Measurements from ENCODE around the gene ADAMTS15.

Gene ADAMTS15

GRCh38 chr11:130448416-130449309 lies at the start of gene ADAMTS15:
ADAMTS15 (plus strand) TSS chr11:130448645; CDS start chr11:130448974, 329 bp downstream.
- DNase-seq (ENCODE audit: low read depth): no peak

DNA sequence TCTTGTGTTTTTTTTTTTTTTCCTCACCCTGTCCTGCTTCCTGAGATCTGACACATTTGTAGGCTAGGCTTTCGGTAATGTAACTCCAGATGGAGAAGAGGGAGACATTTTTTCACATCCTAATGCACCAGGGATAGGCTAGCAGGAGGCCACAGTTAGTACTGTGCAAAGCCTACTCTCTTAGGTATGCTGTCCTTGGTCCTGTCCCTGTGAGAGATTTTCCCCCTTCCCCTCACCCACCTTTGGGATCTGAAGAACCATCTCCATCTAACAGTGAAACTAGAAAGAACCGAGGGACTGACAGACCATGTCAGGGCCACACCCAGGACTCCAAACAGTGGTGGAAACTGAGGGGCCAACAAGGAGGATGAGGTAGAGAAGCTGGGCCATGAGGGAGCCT lies 49.2 kb upstream of the ADAMTS15 start:
- no peak for DNase-seq (ENCODE audit: low read depth)

DNA sequence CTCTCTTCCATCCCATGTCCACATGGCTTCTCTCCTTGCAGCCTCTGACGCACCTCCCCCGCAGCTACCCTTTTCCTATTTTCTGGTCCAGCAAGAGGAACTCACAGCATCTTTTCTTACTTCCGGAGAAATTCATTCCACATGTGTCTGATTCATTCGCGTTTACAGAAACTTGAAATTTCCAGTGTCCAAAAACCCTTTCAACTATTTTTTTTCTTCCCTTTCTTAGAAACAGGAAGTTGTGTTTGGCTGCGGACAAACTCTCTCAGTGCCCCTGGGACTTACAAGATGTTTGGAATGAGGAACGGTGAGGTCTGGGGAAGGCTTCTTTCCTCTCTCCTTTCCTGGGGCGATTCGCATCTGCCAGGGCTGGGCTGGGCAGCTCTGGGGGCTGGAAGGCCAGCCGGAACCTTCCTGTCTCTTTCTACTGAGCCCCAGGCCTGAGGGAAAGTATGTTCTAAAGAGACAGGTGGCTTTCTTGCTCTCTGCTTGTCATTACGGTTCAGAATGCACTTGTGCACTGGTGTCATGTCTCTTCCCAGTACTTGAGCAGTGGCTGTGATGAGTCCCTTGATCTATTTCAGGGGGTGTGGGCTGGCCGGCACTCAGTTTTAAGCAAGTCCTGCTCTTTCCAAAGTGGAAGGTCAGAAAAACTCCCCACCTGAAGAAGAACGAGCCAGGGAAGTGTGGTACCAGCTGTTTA lies 47.5 kb upstream of the ADAMTS15 start:
- no peak for DNase-seq (ENCODE audit: low read depth)

- no peak for DNase-seq (ENCODE audit: low read depth)
Observed at GRCh38 chr11:130402570-130402969, 45.9 kb upstream of the ADAMTS15 start.

- DNase-seq (ENCODE audit: low read depth): no peak
Observed at GRCh38 chr11:130403271-130403804, 45.1 kb upstream of the ADAMTS15 start.

DNA sequence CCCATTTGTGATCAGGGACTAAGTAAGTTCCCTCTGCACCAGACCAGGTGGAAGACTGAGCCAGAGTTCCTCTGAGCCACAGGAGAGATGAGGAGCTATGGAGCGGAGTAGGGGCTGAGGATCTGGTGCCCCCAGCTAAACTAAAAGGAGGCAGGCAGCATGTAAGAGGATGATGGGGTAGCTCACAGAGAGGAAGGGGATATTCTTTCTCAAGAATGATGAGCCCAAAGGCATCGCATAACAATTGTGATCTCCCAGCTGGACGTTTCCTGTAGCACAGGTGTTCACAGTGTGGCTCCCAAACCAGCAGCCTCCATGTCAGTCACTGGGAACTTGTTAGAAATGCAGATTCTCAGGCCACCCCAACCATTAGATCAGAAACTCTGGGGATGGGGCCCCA lies 44.5 kb upstream of the ADAMTS15 start:
- no peak for DNase-seq (ENCODE audit: low read depth)

DNA sequence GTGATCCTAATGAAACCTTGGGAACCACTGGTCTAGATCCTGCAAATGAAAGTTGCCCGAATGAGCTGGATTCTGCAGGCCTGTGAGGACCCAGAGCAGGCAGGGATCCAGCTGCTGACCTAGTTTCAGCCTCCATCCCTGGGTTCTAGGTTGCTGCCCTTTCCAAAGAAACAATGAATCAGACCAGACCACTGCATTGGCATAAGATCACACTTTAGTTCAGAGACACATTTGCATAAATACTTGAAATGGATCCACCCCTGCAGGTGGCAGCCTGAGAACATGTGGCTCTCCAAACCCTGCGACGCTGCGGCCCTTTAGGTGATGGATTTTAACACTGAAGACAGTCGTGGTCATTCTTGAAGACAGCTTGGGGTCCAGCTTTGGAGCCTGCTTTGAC lies 43.7 kb upstream of the ADAMTS15 start:
- DNase-seq (ENCODE audit: low read depth): no peak

DNA sequence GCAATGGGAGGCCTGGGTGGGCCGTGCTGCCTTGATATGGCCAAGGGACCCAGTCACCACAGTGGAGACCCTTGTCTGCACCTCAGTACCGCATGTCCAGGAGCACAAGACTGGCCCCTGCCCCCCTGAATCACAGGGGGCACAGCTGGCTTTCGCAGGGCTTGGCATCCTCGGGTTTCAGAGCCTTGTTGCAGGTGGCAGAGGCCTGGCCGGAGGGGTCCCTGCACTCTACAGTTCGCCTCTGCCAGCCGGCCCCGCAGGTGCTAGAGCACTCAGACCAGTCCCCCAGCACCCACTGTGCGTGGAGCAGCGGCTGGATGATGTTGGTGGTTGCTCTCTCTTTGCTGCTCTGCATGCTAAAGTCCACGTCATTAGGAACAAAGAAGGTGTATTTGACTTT lies 43.0 kb upstream of the ADAMTS15 start:
- no peak for DNase-seq (ENCODE audit: low read depth)

DNA sequence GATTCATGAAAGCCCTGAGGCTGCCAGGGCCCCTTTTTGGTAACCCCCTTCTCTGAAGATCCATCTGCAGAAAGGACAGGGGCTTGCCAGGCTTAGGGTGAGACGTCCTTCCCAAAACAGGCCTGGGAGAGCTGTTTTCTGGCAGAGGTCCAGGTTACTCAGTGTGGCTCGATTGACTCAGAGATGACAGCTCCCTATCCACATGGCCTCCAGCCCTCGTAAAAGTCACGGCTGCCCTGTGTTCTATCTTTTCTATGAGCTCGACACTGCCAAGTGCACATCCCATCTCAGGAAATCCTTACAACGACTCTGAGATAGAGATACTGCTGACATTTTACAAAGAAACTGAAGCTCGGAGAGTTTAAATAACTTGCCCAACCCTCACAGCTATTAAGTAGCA lies 40.5 kb upstream of the ADAMTS15 start:
- no peak for DNase-seq (ENCODE audit: low read depth)

- DNase-seq (ENCODE audit: low read depth): no peak
Observed at GRCh38 chr11:130408401-130408890, 40.0 kb upstream of the ADAMTS15 start.

- no peak for DNase-seq (ENCODE audit: low read depth)
Observed at GRCh38 chr11:130408901-130409300, 39.5 kb upstream of the ADAMTS15 start.

- no peak for DNase-seq (ENCODE audit: low read depth)
Observed at GRCh38 chr11:130409594-130410388, 38.7 kb upstream of the ADAMTS15 start.

- DNase-seq (ENCODE audit: low read depth): no peak
Observed at GRCh38 chr11:130411223-130411622, 37.2 kb upstream of the ADAMTS15 start.

DNA sequence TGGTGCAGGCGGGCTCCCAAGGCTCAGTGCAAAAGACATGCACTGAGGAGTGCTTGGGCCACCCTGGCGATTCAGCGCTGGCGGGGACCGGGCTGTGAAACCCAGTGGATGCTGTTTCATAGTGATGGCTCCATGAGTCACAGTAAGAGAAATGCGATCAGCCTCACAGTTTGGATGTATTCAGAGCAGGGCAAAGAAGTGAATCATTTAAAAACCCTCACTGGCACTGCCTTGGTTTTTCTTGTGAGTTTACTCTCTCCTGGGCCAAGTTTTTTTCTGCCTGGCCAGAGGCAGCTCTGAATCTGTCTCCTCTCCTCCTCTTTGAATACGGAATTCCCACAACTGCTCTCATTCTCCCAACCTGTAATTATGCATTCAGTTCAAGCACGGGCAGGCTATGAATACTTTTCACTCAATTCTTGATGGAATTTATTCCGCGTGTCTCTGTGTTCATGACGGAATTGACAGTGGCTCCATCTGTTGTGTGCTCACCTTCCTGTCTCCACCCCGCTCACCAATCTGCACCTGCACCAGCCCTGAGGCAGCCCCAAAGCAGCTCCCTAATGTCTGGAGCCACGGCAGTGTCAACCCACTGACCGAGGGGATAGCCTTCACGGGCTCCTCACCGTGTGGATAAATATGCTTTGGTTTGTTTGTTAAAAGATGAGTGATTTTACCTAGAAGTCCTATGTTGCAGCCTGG lies 34.9 kb upstream of the ADAMTS15 start:
- no peak for DNase-seq (ENCODE audit: low read depth)

DNA sequence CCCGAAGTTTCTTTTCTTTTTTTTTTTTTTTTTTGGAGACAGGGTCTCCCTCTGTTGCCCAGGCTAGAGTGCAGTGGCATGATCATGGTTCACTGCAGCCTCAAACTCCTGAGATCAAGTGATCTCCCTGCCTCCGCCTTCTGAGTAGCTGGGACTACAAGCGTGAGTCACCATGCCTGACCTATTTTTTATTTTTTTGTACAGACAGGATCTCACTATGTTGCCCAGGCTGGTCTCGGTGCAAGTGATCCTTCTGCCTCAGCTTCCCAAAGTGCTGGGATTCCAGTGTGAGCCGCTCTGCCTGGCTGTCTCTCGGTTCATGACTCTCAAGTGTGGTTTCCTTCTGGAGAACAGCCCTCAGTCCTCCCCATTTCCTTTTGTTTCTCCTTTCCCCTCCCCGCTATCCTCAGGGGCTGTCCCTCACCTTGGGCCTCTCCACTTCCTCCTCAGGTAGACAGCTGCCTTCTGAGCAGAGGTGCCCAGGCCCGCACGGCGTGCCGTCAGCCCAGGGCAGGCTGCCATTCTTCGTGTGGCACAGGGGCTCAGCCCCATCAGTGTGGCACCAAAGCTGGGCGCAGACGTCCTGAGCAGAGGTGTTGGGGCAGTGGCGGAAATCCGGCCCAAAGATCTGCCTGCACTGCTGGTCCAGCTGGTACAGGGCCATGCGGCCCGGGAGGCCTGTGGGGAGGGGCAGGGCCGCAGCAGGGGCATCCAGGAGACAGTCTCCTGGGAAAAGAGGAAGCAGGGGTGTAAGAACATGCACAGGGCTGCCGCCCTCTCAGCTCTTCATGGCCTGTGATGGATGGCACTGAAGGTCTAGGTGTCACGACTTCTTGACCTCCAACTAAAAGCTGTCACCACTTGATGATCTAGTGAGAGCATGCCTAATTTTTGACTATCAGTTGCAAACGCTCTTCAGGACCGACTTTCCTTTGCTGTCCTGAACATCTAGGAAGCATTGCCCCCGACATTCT lies 34.1 kb upstream of the ADAMTS15 start:
- DNase-seq (ENCODE audit: low read depth): no peak

DNA sequence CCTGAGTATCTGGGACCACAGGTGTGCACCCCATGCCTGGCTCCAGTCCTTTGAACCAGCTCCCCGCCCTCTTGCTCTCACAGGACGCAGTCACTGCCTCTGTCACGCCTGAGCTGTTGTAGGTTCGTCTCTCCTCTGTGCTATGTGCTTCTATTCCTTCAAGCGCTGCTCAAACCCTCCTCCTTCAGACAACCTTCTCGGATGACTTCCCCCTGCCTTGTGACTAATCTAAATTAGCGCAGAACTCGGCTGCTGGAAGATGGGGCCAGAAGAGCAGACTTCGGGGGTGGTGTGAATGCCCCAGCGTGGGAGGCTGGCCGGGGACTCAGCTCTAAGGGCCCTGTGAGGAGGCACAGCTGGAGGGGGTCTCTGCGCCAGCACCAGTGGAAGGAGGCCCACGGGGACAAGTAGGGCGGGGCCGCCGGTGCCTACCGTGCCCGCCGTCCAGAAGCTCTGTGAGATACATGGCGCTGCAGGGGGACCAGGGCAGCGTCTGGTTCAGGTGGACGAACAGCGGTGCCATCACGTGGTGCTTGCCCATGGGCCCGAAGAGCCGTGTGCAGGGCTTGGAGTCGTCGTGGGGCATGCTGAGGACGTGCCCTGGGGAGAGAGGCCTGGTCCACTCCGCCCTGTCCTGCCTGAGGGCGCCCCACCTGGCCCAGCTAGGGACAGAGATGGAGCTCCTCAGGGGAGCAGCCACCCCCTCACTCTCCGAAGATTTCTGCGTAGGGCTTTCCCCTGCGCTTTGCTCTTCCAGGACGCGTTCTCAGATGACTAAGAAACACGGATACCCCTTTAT lies 32.5 kb upstream of the ADAMTS15 start:
- no peak for DNase-seq (ENCODE audit: low read depth)

GRCh38 chr11:130416530-130416882 lies 31.9 kb upstream of the ADAMTS15 start:
- DNase-seq (ENCODE audit: low read depth): no peak

- DNase-seq (ENCODE audit: low read depth): no peak
Observed at GRCh38 chr11:130416906-130417305, 31.5 kb upstream of the ADAMTS15 start.

GRCh38 chr11:130418210-130418609 lies 30.2 kb upstream of the ADAMTS15 start:
- DNase-seq (ENCODE audit: low read depth): no peak

Data from activated T-cell treated with anti-CD3 and anti-CD28 coated beads for 24 hours (primary cell).